Measurements from ENCODE around the gene SLC6A15.

The SLC6A15 gene

DNA sequence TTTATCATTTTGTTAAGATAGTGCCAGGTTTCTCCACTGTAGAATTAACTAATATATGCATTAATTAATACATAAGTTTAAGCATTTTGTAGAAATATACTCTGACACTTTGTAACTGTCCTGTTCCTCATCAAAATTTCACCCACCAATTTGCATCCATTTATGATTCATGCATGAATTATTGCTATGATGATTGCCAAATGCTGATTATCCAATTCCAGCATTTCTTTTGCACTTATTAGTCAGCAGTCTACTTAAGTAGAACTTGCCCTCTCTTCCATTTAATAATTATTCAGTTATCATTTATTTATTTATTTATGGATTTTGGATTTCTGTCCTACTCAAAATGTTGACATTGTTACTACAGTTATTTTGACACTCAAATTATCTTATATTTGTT lies 72.2 kb downstream of the SLC6A15 start:
- Histone ChIP-seq H3K9ac (ENCODE audit: low read length) (no peak overlapping the region), H3K4me3 (ENCODE audit: low read depth, low read length) (no peak overlapping the region), H3K27me3 (ENCODE audit: control insufficient read depth, insufficient read depth, low read length) (no peaks in the 10 kb centered on the region), H3K4me1 (ENCODE audit: control insufficient read depth, insufficient read depth, low read length) (no peaks in the 10 kb centered on the region), H3K27ac (ENCODE audit: low read depth, low read length) (no peak overlapping the region), H3K36me3 (ENCODE audit: control insufficient read depth, insufficient read depth, low read length) (no peaks in the 10 kb centered on the region), H3K9me3 (ENCODE audit: control insufficient read depth, insufficient read depth, low read depth, low read length) (no peaks in the 10 kb centered on the region)

GRCh38 chr12:84826925-84827324 lies 85.7 kb downstream of the SLC6A15 start:
- Histone ChIP-seq H3K4me3 (ENCODE audit: low read depth, low read length) (no peak overlapping the region), H3K36me3 (ENCODE audit: control insufficient read depth, insufficient read depth, low read length) (no peaks in the 10 kb centered on the region), H3K9me3 (ENCODE audit: control insufficient read depth, insufficient read depth, low read depth, low read length) (0 out of 2 replicates have a peak, but pooled peaks cover 2% of the 10 kb centered on the region), H3K27me3 (ENCODE audit: control insufficient read depth, insufficient read depth, low read length) (no peaks in the 10 kb centered on the region), H3K9ac (ENCODE audit: low read length) (no peak overlapping the region), H3K4me1 (ENCODE audit: control insufficient read depth, insufficient read depth, low read length) (no peaks in the 10 kb centered on the region), H3K27ac (ENCODE audit: low read depth, low read length) (no peak overlapping the region)

DNA sequence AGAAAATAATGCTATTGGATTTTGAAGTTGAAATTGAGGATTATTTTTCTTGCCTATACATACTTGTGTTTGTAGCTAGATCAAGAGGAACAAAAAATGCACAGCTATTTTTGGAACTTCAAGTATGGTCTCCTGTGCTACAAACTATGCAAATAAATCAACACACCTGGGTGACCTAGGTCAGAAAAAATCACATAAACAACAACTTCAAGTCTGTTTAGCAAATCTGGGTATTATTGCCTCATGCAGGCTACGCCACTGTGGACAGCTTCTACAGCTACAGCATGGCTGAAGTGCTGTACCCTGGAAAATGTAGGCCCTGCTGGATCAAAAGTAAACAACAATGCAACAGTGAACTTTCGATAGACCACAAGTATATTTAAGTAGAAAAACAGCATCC lies 87.5 kb downstream of the SLC6A15 start:
- Histone ChIP-seq H3K4me3 (ENCODE audit: low read depth, low read length) (no peak overlapping the region), H3K9me3 (ENCODE audit: control insufficient read depth, insufficient read depth, low read depth, low read length) (0 out of 2 replicates have a peak, but pooled peaks cover 2% of the 10 kb centered on the region), H3K4me1 (ENCODE audit: control insufficient read depth, insufficient read depth, low read length) (no peaks in the 10 kb centered on the region), H3K9ac (ENCODE audit: low read length) (no peak overlapping the region), H3K27me3 (ENCODE audit: control insufficient read depth, insufficient read depth, low read length) (no peaks in the 10 kb centered on the region), H3K36me3 (ENCODE audit: control insufficient read depth, insufficient read depth, low read length) (no peaks in the 10 kb centered on the region), H3K27ac (ENCODE audit: low read depth, low read length) (no peak overlapping the region)

- Histone ChIP-seq H3K27ac (ENCODE audit: low read depth, low read length) (no peak overlapping the region), H3K4me3 (ENCODE audit: low read depth, low read length) (no peak overlapping the region), H3K9ac (ENCODE audit: low read length) (no peak overlapping the region), H3K27me3 (ENCODE audit: control insufficient read depth, insufficient read depth, low read length) (no peaks in the 10 kb centered on the region), H3K36me3 (ENCODE audit: control insufficient read depth, insufficient read depth, low read length) (no peaks in the 10 kb centered on the region), H3K9me3 (ENCODE audit: control insufficient read depth, insufficient read depth, low read depth, low read length) (no peaks in the 10 kb centered on the region), H3K4me1 (ENCODE audit: control insufficient read depth, insufficient read depth, low read length) (no peaks in the 10 kb centered on the region)
These were observed 90.1 kb downstream of the SLC6A15 start for GRCh38 chr12:84822525-84822924.

DNA sequence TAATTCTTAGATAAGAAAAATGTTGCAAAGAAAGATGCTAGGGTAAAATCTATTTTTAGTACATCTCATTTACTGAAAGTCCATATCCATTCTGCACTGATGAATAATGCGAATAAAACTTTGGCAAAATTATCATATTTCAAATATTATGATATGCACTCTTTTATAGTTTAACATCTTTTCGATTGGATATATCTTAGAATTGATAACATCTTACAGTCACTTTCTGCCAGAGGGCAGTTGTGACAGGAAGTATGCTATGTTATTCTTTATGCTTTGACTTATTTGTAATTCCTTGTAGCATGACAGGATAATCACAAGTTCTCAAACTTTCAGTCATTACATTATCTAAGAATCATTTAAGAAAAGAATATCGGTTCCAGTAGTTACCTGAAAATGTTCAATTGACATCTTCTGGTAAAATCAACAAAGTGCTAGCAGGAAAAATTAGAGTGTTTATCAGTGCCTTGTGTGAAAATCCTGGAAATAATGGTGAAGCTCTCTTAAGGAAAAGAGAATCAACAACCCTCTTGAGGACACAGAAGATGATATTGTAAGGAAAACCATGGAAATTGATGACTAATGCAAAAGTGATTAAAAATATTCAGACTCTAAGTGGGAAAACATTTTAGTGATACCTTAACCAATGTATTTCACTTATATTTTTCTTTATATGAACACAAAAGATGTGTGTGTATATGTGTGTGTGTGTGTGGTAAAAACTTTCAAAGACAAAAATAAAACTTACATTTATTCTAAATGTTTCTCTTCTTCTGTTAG lies 95.5 kb downstream of the SLC6A15 start:
- H3K4me3 ChIP-seq (ENCODE audit: low read depth, low read length), result no peak overlapping the region
- no peaks in the 10 kb centered on the region for H3K36me3 ChIP-seq (ENCODE audit: control insufficient read depth, insufficient read depth, low read length)
- no peaks in the 10 kb centered on the region for H3K4me1 ChIP-seq (ENCODE audit: control insufficient read depth, insufficient read depth, low read length)
- no peak overlapping the region for H3K9ac ChIP-seq (ENCODE audit: low read length)
- no peak overlapping the region for H3K27ac ChIP-seq (ENCODE audit: low read depth, low read length)
- H3K27me3 ChIP-seq (ENCODE audit: control insufficient read depth, insufficient read depth, low read length), result peaks cover 19% of the 10 kb centered on the region
- no peaks in the 10 kb centered on the region for H3K9me3 ChIP-seq (ENCODE audit: control insufficient read depth, insufficient read depth, low read depth, low read length)

DNA sequence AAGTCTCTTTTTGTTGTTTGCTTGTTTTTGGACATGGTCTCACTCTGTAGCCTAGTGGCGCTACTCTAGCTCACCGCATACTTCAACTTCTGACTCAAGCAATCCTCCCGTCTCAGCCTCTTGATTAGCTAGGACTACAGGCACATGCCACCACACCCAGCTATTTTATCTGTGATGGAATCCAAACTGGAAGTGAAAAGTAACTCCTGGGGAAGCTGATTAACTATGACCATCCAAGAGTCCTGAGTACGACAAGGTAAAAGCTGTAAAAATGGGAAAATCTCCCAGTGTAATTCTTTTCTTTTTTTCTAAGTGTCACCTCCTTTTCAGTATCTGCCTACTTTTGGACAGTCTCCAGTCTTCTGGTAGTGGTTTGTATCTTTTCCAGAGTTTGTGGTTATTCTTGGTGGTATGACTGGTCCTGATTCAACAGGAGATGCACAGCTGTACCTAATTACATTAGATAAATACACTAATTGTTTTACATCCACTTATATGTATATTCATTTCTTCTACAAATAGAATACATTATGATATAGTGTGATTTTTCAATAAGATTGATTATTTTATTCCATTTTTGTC lies 97.8 kb downstream of the SLC6A15 start:
- Histone ChIP-seq H3K9ac (ENCODE audit: low read length) (no peak overlapping the region), H3K27ac (ENCODE audit: low read depth, low read length) (no peak overlapping the region), H3K4me1 (ENCODE audit: control insufficient read depth, insufficient read depth, low read length) (no peaks in the 10 kb centered on the region), H3K36me3 (ENCODE audit: control insufficient read depth, insufficient read depth, low read length) (no peaks in the 10 kb centered on the region), H3K4me3 (ENCODE audit: low read depth, low read length) (no peak overlapping the region), H3K27me3 (ENCODE audit: control insufficient read depth, insufficient read depth, low read length) (peaks cover 29% of the 10 kb centered on the region), H3K9me3 (ENCODE audit: control insufficient read depth, insufficient read depth, low read depth, low read length) (no peaks in the 10 kb centered on the region)

DNA sequence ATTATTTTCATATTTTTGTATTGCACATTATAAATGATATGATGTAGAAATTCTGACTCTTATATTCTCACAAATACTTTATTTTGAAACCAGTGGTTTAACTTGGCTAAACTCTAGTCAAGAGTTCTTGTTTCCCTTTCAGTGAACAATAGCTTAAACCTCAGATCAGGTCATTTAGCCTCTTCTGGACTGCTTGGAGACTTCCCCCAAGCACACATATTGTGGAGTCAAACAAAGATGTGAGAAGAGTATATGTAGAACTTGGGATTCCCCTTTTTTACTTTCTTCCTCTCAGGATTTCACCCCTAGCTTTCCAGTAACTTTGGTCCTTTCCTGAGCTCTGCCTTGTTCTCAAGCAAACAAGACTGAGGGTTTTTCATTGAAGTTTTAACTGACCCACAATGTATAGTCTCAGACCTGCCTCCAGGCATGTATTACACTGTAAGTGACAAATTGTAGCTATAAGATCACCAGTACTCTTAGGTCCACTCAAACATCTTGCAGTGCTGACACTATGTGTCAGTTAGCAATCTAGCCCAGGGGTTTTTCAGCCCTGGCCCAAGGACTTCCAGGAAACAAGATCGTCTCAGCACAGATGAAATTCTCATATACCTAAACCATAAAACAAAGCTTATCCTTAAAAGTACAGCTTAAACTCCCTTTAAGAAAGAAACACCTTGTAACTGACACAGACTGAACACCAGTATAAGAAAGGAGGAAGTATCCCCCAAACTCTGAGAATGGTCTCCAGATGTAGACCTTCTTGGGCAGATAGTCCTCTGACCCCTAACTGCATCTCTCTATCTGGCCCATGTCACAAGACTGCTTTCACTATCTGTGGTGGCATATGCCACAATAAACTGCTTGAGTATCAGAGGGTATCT lies 98.6 kb downstream of the SLC6A15 start:
- Histone ChIP-seq H3K9ac (ENCODE audit: low read length) (no peak overlapping the region), H3K27ac (ENCODE audit: low read depth, low read length) (no peak overlapping the region), H3K27me3 (ENCODE audit: control insufficient read depth, insufficient read depth, low read length) (peaks cover 34% of the 10 kb centered on the region), H3K9me3 (ENCODE audit: control insufficient read depth, insufficient read depth, low read depth, low read length) (no peaks in the 10 kb centered on the region), H3K4me1 (ENCODE audit: control insufficient read depth, insufficient read depth, low read length) (no peaks in the 10 kb centered on the region), H3K4me3 (ENCODE audit: low read depth, low read length) (no peak overlapping the region), H3K36me3 (ENCODE audit: control insufficient read depth, insufficient read depth, low read length) (no peaks in the 10 kb centered on the region)

DNA sequence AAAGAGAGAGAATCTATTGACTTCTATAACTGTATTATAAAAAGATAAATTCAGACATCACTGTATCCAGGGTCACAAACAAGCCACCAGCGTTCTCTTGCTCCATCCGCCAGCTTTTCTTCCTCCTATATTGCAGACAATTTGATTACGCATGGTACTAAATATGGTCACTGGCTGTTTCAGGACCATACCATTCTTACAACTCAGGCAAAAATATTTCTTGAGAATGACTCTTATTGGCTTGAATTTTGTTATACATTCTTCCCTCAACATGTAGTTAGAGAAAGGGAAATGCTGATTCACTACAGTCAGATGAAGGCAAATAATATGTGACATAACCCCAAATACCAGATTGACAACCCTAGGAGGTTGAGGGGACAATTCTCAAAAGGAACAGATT lies 101.3 kb downstream of the SLC6A15 start:
- H3K9me3 ChIP-seq (ENCODE audit: control insufficient read depth, insufficient read depth, low read depth, low read length), result no peaks in the 10 kb centered on the region
- no peak overlapping the region for H3K27ac ChIP-seq (ENCODE audit: low read depth, low read length)
- no peak overlapping the region for H3K4me3 ChIP-seq (ENCODE audit: low read depth, low read length)
- H3K4me1 ChIP-seq (ENCODE audit: control insufficient read depth, insufficient read depth, low read length), result no peaks in the 10 kb centered on the region
- H3K27me3 ChIP-seq (ENCODE audit: control insufficient read depth, insufficient read depth, low read length), result peaks cover 60% of the 10 kb centered on the region
- no peaks in the 10 kb centered on the region for H3K36me3 ChIP-seq (ENCODE audit: control insufficient read depth, insufficient read depth, low read length)
- H3K9ac ChIP-seq (ENCODE audit: low read length), result no peak overlapping the region

DNA sequence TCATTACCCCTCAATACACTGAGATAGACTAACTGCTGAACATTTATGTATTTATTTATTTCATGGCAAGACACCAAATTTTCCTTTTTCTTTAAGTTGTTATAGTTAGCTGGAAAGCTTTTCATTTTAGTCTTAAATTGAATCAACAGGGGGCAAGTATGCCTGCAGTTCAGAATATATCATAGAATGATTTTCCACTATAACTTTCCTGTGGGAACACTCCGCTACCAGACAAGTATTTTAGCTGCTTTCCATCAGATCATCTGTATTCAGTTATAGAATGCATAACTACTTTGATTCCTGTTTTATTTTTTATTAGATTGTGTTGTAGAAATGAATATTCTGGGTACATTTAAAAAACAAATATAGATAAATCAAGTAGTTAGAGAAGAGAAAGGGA lies 102.0 kb downstream of the SLC6A15 start:
- H3K9me3 ChIP-seq (ENCODE audit: control insufficient read depth, insufficient read depth, low read depth, low read length), result no peaks in the 10 kb centered on the region
- peaks cover 67% of the 10 kb centered on the region for H3K27me3 ChIP-seq (ENCODE audit: control insufficient read depth, insufficient read depth, low read length)
- H3K4me1 ChIP-seq (ENCODE audit: control insufficient read depth, insufficient read depth, low read length), result no peaks in the 10 kb centered on the region
- H3K27ac ChIP-seq (ENCODE audit: low read depth, low read length), result no peak overlapping the region
- no peak overlapping the region for H3K9ac ChIP-seq (ENCODE audit: low read length)
- H3K4me3 ChIP-seq (ENCODE audit: low read depth, low read length), result no peak overlapping the region
- no peaks in the 10 kb centered on the region for H3K36me3 ChIP-seq (ENCODE audit: control insufficient read depth, insufficient read depth, low read length)

Data from HUES6 (cell line).